ENCODE measurements around the gene RPL29.
A peak's percentile ranks its signal among the peaks of the same experiment; 100 is the strongest.

Gene RPL29

DNA sequence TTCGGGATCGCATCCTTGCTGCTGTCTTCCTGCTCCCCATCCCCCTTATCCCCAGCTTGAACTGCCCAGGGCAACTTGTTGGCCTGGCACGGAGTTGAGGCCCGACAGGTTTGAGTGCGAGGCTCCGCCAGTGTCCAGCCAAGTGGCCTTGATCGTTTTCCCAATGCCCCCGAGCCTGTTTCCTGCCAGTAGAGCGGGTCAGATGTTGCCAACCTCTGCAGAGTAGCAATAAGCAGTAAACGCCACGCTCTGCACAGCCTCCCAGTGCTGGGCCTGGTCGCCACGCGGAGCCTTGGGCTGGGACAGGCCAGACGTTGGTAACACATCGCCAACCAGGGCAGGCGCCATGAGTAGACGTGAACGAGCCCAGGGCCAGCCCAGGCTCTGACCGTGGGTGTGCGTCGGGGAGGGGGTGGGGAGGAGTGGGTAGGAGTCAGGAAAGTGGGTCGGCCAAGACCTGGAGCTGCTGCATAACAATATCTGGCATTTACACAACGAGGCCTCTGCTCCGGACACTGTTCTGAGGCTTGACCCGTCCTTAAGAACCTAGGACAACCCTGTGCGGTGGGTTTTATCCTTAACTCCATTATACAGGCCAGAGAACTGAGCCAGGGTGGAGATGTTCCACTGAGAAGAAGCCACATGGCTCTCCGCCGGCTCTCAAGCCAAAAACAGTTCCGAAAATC, 21.3 kb downstream of the RPL29 start:
- TF ChIP-seq, protein P1, sequence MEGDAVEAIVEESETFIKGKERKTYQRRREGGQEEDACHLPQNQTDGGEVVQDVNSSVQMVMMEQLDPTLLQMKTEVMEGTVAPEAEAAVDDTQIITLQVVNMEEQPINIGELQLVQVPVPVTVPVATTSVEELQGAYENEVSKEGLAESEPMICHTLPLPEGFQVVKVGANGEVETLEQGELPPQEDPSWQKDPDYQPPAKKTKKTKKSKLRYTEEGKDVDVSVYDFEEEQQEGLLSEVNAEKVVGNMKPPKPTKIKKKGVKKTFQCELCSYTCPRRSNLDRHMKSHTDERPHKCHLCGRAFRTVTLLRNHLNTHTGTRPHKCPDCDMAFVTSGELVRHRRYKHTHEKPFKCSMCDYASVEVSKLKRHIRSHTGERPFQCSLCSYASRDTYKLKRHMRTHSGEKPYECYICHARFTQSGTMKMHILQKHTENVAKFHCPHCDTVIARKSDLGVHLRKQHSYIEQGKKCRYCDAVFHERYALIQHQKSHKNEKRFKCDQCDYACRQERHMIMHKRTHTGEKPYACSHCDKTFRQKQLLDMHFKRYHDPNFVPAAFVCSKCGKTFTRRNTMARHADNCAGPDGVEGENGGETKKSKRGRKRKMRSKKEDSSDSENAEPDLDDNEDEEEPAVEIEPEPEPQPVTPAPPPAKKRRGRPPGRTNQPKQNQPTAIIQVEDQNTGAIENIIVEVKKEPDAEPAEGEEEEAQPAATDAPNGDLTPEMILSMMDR (conservative IDR thresholded peaks at IDR 0.05; ENCODE audit: low read depth): peak; percentile 59; the same call in 1 of the 2 replicates
- H3K27ac ChIP-seq: peak overlapping the region; percentile 91
- ChIA-PET CTCF (interaction anchor here (0.7 to 1.2 kb wide), 3 partner anchors 29 to 41 kb away, joined by 3 to 6 read pairs (median 5); no protein-coding TSS in a partner anchor), POLR2A (ENCODE audit: low non-redundant PET) (interaction anchor here (0.6 to 1.0 kb wide), 2 partner anchors 8 to 10 kb away, joined by 3 read pairs; partner anchors contain the start of gene ACY1)
- no peak for DNase-seq (ENCODE audit: low spot score)

GRCh38 chr3:51971350-51971749, 24.3 kb downstream of the RPL29 start:
- peak overlapping the region; percentile 89 for H3K27ac ChIP-seq
- CTCF ChIA-PET: no interaction called here
- TF ChIP-seq, protein P1 (conservative IDR thresholded peaks at IDR 0.05; ENCODE audit: low read depth): no peak
- POLR2A ChIA-PET (ENCODE audit: low non-redundant PET): no interaction called here
- DNase-seq (ENCODE audit: low spot score): no peak

DNA sequence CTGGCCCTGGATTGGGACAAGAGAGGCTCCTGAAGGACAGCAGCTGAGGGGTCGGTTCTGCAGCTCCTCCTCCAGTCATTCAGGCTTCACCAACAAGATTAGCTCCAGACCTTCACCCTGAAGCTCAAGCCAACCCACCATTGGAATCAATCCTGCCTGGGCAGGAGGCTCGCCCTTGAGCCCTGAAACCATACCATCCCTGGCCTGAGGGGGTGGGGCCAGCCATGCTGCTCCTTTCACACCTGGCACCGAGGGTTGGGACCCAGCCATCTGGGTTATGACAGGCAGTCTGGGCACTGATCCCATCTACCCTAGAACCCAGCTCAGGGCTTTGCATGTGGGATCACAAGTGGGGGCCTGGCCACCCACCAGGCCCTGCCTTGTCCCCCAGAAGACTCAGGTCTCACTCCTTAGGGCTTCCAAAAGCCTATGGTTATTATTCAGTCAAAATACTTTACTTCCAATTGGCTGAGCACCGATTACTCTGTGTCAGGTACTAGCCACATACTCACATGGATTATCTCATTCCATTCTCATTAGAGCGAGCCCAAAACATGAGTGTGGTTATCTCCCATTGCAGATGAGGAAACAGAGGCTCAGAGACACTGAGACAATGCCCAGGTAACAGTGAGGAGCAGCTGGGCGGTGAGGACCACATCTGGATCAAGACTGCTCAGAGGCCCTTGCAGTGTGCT, 24.9 kb downstream of the RPL29 start:
- H3K27ac ChIP-seq: peak overlapping the region; percentile 89
- no peak for DNase-seq (ENCODE audit: low spot score)
- POLR2A ChIA-PET (ENCODE audit: low non-redundant PET): no interaction called here
- TF ChIP-seq, protein P1 (conservative IDR thresholded peaks at IDR 0.05; ENCODE audit: low read depth): no peak
- CTCF ChIA-PET: no interaction called here

GRCh38 chr3:51969841-51970240, 25.9 kb downstream of the RPL29 start:
- ChIA-PET POLR2A (ENCODE audit: low non-redundant PET) (interaction anchor here (0.9 kb wide), 1 partner anchor 13 kb away, joined by 3 read pairs; no protein-coding TSS in a partner anchor), CTCF (interaction anchor here (1.0 kb wide), 1 partner anchor 13 kb away, joined by 3 read pairs; no protein-coding TSS in a partner anchor)
- peak overlapping the region; percentile 89 for H3K27ac ChIP-seq
- TF ChIP-seq, protein P1 (conservative IDR thresholded peaks at IDR 0.05; ENCODE audit: low read depth): no peak
- DNase-seq (ENCODE audit: low spot score): no peak

DNA sequence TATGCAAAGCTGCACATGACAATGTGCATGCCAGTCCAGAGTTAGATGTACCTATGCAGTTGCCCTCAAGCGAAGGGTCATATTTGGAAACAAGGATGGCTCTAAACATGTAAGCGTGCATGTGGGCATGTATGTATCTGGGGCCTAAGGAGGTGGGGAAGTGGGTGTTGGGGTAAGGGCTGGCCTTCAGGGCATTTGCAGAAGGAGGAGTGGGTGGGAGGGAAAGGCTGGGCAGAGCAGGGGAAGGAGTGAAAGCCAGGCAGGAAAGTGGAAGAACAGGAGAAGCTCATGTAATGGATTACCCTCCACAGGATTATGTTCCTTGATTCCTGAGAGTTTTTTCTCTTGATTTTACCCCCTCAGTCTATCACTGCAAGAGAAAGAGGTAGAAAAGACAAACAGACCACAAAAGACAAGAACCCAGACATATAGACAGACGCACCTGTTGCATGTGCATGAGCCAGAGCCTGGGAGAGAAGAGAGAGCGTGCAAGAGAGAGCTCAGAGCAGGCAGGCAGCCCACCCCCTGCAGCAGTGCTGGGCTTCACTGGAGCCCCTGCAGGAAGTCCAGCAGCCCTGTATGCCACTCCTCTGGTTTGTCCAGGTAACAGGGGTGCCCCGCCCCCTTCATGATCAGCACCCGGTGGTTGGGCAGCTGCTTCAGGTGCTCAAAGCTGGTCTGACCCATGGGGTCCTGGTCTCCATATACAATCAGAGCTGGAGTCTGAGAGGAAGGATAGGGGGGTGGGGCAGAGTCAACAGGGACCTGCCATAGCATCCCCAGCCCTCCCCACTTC, 26.6 kb downstream of the RPL29 start:
- CTCF ChIA-PET: interaction anchor here (1.0 kb wide), 2 partner anchors 12 to 27 kb away, joined by 3 read pairs; partner anchors contain the start of genes PARP3 and RRP9
- TF ChIP-seq, protein P1 (conservative IDR thresholded peaks at IDR 0.05; ENCODE audit: low read depth): no peak

More for the DNA sequence above, 26.6 kb downstream of the RPL29 start:
- no peak for DNase-seq (ENCODE audit: low spot score)
- peak overlapping the region; percentile 89 for H3K27ac ChIP-seq
- POLR2A ChIA-PET (ENCODE audit: low non-redundant PET): interaction anchor here (0.9 kb wide), 1 partner anchor 12 kb away, joined by 3 read pairs; no protein-coding TSS in a partner anchor
